Kidney capillary endothelial cell (primary cell): ENCODE results near the gene COL3A1.
A peak's percentile ranks its signal among the peaks of the same experiment; 100 is the strongest.

Experiments used
- DNase-seq: peaks from one replicate; pipeline ENCODE4 v3.0.0-alpha.2; 2018; ENCODE audit warnings: low spot score

Gene COL3A1

GRCh38 chr2:189015359-189015758, 41.2 kb downstream of the COL3A1 start:
- DNase-seq: no peak

DNA sequence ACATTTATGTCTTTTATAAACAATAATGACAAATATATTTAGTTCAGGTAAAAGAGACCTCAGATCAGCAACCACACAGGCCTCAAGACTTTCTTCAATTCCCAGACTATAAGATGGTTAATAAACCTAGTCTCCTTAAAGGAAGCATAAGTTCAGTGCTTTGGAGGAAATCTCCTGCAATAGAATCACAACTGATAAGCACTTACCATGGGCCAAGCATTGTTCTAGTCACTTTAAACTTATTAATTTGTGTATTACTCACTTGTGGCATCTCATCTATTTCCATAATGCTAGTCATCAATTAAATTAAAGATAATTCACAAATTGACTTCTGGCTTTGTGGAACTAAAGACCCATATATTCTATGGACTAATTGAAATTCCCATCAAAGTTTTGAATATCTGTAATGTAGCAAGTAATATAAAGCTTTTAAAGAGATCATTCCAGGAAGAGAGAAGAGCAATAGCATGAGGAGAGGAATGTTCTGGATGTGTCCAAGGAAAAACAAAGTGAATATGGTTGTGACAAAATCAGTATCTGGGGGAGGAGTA, 42.2 kb downstream of the COL3A1 start:
- DNase-seq: no peak

GRCh38 chr2:189018631-189019030, 44.5 kb downstream of the COL3A1 start:
- DNase-seq: no peak

DNA sequence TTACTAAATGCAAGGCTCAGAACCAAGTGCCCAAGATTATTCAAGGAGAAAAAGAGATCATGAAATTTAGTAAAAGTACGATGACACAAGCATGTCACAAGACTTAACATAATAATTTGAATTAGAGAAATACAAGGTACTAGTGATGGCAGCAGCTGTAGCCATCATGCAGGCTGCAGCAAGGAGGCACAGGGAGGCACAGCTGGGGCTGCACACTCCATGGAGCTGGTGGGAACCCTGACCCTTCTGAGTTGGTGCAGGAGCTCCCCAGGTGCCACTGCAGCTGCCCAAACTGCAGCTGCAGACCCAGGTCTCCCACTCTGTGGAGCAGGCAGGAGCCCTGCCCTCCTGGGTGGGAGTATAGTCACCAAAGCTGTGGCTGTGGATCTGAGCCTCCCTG, 46.0 kb downstream of the COL3A1 start:
- no peak for DNase-seq

DNA sequence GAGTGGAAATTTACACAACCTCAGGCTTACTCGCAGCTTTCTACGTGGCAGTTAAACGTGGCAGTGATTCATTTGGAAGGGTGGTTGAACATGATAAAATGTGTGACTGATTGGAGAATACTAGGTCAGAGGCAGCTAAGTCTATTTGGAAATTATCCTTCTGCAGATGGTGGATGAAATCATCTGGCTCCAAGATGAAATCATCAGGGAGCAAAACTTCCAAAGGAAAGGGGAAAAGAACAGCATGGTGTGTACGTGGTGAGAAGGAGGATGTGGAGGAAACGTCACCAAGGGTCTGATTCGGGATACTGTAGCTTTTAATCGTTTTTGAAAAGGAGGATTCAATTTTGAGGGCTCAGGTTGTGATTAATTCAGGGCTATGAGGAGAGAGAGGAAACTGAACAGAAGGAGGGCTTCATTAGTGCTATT, 47.9 kb downstream of the COL3A1 start:
- no peak for DNase-seq

DNA sequence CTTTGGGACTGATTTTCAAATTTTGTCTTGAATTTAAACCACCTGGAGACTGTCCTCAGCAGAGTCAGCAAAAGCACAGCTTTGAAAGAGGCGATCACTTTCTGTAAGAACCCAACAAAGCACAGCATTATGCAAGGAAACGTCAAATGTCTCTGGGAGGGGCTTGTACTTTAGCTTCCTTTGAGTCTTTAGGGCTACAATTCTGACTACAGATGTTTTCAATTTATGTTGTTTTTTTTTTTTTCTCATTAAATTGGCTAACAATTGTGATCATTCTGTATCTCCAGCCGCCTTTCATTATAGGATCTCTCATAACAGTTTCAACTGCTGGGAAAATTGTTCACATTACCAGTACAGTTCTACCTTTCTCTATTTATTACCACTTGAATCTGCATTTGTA, 48.3 kb downstream of the COL3A1 start:
- no peak for DNase-seq

DNA sequence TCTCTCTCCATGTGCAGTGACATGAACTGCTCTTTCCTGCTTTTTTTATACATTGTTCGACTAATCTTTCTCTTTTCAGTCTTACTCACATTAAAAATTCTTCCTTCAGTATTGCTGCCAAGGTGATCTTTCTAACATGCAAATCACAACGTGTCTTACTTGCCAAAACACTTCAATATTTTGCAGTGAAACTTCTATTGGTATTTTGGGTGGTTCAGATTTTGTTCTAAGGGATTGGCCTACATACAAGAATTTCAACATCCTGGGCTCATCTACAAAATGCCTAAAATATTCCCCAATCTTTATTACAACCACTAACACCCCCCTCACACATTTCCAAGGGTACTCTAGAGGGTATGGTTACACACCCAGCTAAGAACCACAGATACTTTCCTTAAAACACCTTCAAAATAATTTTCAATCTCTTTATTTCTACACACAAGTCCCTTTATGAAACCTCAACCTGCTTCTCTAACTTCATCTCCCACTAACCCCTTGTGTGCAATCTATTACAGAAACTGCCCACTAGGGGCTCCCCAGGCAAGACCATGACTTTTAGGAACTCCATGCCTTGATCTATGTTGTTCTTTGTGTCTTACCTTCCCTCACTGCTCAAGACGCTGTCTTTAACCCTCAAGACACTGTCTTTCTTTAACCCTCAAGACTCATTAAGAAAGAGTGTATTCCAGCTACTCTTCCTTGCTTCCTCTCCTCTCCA, 50.9 kb downstream of the COL3A1 start:
- no peak for DNase-seq

- peak; percentile 24 for DNase-seq
Observed at GRCh38 chr2:189037518-189037917, 63.3 kb downstream of the COL3A1 start.

GRCh38 chr2:189045836-189046235, 71.7 kb downstream of the COL3A1 start:
- no peak for DNase-seq

- DNase-seq: no peak
Observed at GRCh38 chr2:189046320-189046719, 72.1 kb downstream of the COL3A1 start.

- no peak for DNase-seq
Observed at GRCh38 chr2:189047171-189047888, 73.2 kb downstream of the COL3A1 start.

GRCh38 chr2:189048189-189048588, 74.0 kb downstream of the COL3A1 start:
- no peak for DNase-seq

DNA sequence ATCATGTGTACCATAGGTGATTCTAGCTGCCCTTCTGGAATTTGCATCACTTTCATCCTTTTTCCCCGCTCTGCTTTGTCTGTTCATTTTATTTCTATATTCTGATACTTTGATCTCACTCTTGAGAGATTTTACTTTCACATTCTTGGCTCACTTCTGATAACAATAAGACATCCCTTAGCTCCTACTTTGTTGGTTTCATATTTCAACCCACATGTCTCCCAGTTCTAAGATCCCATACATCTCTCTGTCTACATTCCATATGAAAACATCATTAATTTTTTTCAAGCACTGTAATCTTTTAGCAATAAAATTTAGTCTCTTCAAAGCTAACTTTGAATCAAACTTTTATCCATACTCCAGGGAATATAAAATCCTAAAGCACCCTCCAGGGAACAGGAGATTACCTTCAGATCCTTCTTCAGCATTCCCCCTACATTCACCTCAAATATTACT, 75.6 kb downstream of the COL3A1 start:
- DNase-seq: no peak

- no peak for DNase-seq
Observed at GRCh38 chr2:189050165-189050712, 76.1 kb downstream of the COL3A1 start.

GRCh38 chr2:189056200-189057106, 82.3 kb downstream of the COL3A1 start:
- DNase-seq: no peak

DNA sequence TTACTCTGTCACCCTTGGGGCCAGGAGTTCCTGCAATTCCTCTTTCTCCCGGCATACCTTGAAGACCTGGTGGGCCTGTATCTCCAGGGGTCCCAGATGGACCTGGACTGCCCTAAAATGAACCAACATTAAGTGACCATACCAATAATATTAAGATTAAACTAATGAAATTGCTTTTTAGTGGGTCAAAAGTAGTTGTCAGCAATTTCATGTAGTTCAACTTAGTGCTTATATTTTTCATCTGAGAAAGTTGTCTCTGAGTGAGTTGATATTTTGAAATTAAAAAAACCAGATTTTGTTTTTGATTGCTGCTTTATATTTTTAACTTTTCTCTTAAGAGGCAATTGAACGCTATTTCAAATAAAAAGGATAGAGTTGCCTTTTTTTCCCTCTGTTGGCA, 83.1 kb downstream of the COL3A1 start:
- no peak for DNase-seq

DNA sequence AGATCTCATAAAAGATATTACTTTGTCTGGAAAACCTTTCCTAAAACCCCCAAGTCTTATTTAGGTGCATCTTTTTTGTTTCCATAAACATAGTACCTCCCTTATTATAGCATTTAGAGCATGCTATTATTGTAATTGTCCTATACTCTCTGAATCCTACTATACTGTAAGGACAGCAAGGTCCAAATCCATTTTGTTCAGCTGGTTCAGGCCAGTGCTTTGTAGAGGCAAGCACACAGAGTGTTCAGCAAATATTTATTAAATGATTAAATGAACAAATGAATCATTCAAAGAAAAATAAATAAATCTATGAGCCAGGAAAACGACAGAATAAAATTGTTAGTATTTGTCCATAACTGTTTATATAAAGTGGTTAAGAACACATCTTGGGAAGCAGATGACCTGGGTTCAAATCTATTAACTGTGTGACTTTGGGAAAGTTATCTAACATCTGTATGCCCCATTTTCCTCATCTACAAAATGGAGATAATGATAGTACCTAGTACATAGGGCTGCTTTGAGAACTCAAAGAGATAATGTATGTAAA, 86.0 kb downstream of the COL3A1 start:
- no peak for DNase-seq
